GM12875 (cell line): ENCODE measurements around the gene CYB5R4.

Source experiments
- H3K4me3 ChIP-seq: one replicate; pipeline ENCODE4 v1.5.1; 2011; ENCODE audit warnings: low read depth, low read length, control low read depth
- CTCF ChIP-seq: IDR thresholded peaks from 2 replicates; pipeline ENCODE4 v1.5.1; 2011; ENCODE audit warnings: low read depth, mild to moderate bottlenecking, control low read depth, inconsistent platforms, low read length, moderate library complexity, borderline replicate concordance; ENCODE audit not compliant: insufficient read depth

The CYB5R4 gene

GRCh38 chr6:83827050-83827449 is 32.4 kb upstream of the CYB5R4 start:
- no peak for TF ChIP-seq CTCF
- H3K4me3 ChIP-seq: no peak overlapping the region

GRCh38 chr6:83838727-83839126 is 20.8 kb upstream of the CYB5R4 start:
- no peak for TF ChIP-seq CTCF
- no peak overlapping the region for H3K4me3 ChIP-seq

GRCh38 chr6:83844170-83844569 is 15.3 kb upstream of the CYB5R4 start:
- H3K4me3 ChIP-seq: no peak overlapping the region
- TF ChIP-seq CTCF: no peak

- H3K4me3 ChIP-seq: no peak overlapping the region
- TF ChIP-seq CTCF: no peak
These were observed 13.2 kb upstream of the CYB5R4 start for GRCh38 chr6:83846291-83846690.

- no peak overlapping the region for H3K4me3 ChIP-seq
- TF ChIP-seq CTCF: no peak
These were observed 12.3 kb upstream of the CYB5R4 start for GRCh38 chr6:83847179-83847578.

- TF ChIP-seq CTCF: no peak
- H3K4me3 ChIP-seq: no peak overlapping the region
These were observed 10.4 kb upstream of the CYB5R4 start for GRCh38 chr6:83849127-83849526.

GRCh38 chr6:83849610-83850009 is 9.9 kb upstream of the CYB5R4 start:
- no peak overlapping the region for H3K4me3 ChIP-seq
- TF ChIP-seq CTCF: no peak
